WTC11 (cell line): ENCODE results near the gene TSPAN7. TPM values are rescaled to one million over a fixed set of nuclear protein-coding genes. Genes with fewer than 3 reads are reported as not detected.

Experiments used
- ATAC-seq: fragments of 200-7000 bp; cut with Tn5 transposase; 2 replicates; pipeline ENCODE4 v1.10.0; 2021; ENCODE audit warnings: mild to moderate bottlenecking, moderate library complexity
- CTCF ChIA-PET: fragments of 300-600 bp; sonication (Branson Sonifier 250); formaldehyde crosslinking; loops from one replicate; lab custom pipeline; 2021; ENCODE audit warnings: antibody characterized with exemption; lab: Charles Lee
- POLR2A ChIA-PET: fragments of 350-600 bp; sonication (Branson Sonifier 250); formaldehyde crosslinking; loops from one replicate; lab custom pipeline; 2021; ENCODE audit warnings: antibody characterized with exemption; lab: Charles Lee
- DNase-seq: peaks from one replicate; pipeline ENCODE4 v3.0.0; 2021; ENCODE audit warnings: low spot score
- H3K27ac Mint-ChIP-seq: 2 replicates; pipeline ENCODE4 v1.8.0; 2021; ENCODE audit warnings: mixed read lengths
- H3K27me3 Mint-ChIP-seq: 2 replicates; pipeline ENCODE4 v1.8.0; 2021; ENCODE audit warnings: low read depth, mild to moderate bottlenecking, moderate library complexity, mixed read lengths
- H3K36me3 Mint-ChIP-seq: 2 replicates; pipeline ENCODE4 v1.8.0; 2021; ENCODE audit warnings: mixed read lengths
- H3K4me1 Mint-ChIP-seq: 2 replicates; pipeline ENCODE4 v1.8.0; 2022; ENCODE audit warnings: mixed read lengths
- H3K4me3 Mint-ChIP-seq: 2 replicates; pipeline ENCODE4 v1.8.0; 2021; ENCODE audit warnings: mild to moderate bottlenecking, moderate library complexity, mixed read lengths
- H3K9me3 Mint-ChIP-seq: 2 replicates; pipeline ENCODE4 v1.8.0; 2021; ENCODE audit warnings: mixed read lengths
- ATF1 ChIP-seq: sonication (generic); formaldehyde crosslinking; IDR thresholded peaks from 2 replicates; pipeline ENCODE4 v1.8.1; 2023; ENCODE audit warnings: mild to moderate bottlenecking, moderate library complexity, missing genetic modification reagents
- CBFB ChIP-seq: sonication (generic); formaldehyde crosslinking; IDR thresholded peaks from 2 replicates; pipeline ENCODE4 v1.8.1; 2022; ENCODE audit warnings: mild to moderate bottlenecking, low read depth, missing genetic modification reagents
- ELF4 ChIP-seq: sonication (generic); formaldehyde crosslinking; IDR thresholded peaks from 2 replicates; pipeline ENCODE4 v1.8.1; 2022; ENCODE audit warnings: low read depth, mild to moderate bottlenecking, moderate library complexity, missing genetic modification reagents
- ETV6 ChIP-seq: sonication (generic); formaldehyde crosslinking; IDR thresholded peaks from 2 replicates; pipeline ENCODE4 v1.8.1; 2022; ENCODE audit warnings: mild to moderate bottlenecking, missing genetic modification reagents
- FOXK1 ChIP-seq: sonication (generic); formaldehyde crosslinking; IDR thresholded peaks from 2 replicates; pipeline ENCODE4 v1.8.0; 2022; ENCODE audit warnings: mild to moderate bottlenecking, moderate library complexity, missing genetic modification reagents
- FOXP1 ChIP-seq: sonication (generic); formaldehyde crosslinking; IDR thresholded peaks from 2 replicates; pipeline ENCODE4 v1.8.0; 2022; ENCODE audit warnings: missing genetic modification reagents, mild to moderate bottlenecking, moderate library complexity, borderline replicate concordance
- KAT7 ChIP-seq: sonication (generic); formaldehyde crosslinking; IDR thresholded peaks from 2 replicates; pipeline ENCODE4 v1.8.1; 2023; ENCODE audit warnings: missing genetic modification reagents, mild to moderate bottlenecking, borderline replicate concordance
- NFATC4 ChIP-seq: fragments of 250-450 bp; sonication (Bioruptor Pico); IDR thresholded peaks from 2 replicates; pipeline ENCODE4 v1.9.0; 2021; ENCODE audit warnings: mild to moderate bottlenecking
- RORB ChIP-seq: fragments of 250-450 bp; sonication (Bioruptor Pico); IDR thresholded peaks from 2 replicates; pipeline ENCODE4 v1.9.0; 2021; ENCODE audit warnings: mild to moderate bottlenecking
- SP1 ChIP-seq: sonication (generic); formaldehyde crosslinking; conservative IDR thresholded peaks from 2 replicates; pipeline ENCODE4 v1.8.1; 2022; ENCODE audit warnings: missing genetic modification reagents
- TEAD4 ChIP-seq: sonication (generic); formaldehyde crosslinking; IDR thresholded peaks from 2 replicates; pipeline ENCODE4 v1.8.0; 2022; ENCODE audit warnings: mild to moderate bottlenecking, missing genetic modification reagents
- ZNF232 ChIP-seq: sonication (generic); formaldehyde crosslinking; IDR thresholded peaks from 2 replicates; pipeline ENCODE4 v1.8.0; 2022; ENCODE audit warnings: mild to moderate bottlenecking, missing genetic modification reagents
- ZNF396 ChIP-seq: fragments of 250-450 bp; sonication (Bioruptor Pico); IDR thresholded peaks from 2 replicates; pipeline ENCODE4 v1.8.0; 2021; ENCODE audit warnings: mild to moderate bottlenecking, moderate library complexity, borderline replicate concordance
- total RNA-seq: library from RNA; stranded (reverse); gene quantifications from 3 replicates; pipeline ENCODE4 v1.2.3, GENCODE V29; 2021
- TF ChIP-seq, protein P1 (sequence below): sonication (generic); formaldehyde crosslinking; IDR thresholded peaks from 2 replicates; pipeline ENCODE4 v1.8.1; 2022; ENCODE audit warnings: missing genetic modification reagents, borderline replicate concordance
- TF ChIP-seq, protein P2 (sequence below): sonication (generic); formaldehyde crosslinking; IDR thresholded peaks from 2 replicates; pipeline ENCODE4 v1.8.0; 2022; ENCODE audit warnings: mild to moderate bottlenecking, missing genetic modification reagents
- TF ChIP-seq, protein P3 (sequence below): sonication (generic); formaldehyde crosslinking; IDR thresholded peaks from 2 replicates; pipeline ENCODE4 v1.8.1; 2023; ENCODE audit warnings: mild to moderate bottlenecking, missing genetic modification reagents
- TF ChIP-seq, protein P4 (sequence below): fragments of 250-450 bp; sonication (Bioruptor Pico); conservative IDR thresholded peaks from 2 replicates; pipeline ENCODE4 v1.9.0; 2021; ENCODE audit warnings: mild to moderate bottlenecking
- TF ChIP-seq, protein P5 (sequence below): sonication (generic); formaldehyde crosslinking; IDR thresholded peaks from 2 replicates; pipeline ENCODE4 v1.8.1; 2022; ENCODE audit warnings: mild to moderate bottlenecking, moderate library complexity, missing genetic modification reagents
- TF ChIP-seq, protein P6 (sequence below): sonication (generic); formaldehyde crosslinking; IDR thresholded peaks from 2 replicates; pipeline ENCODE4 v1.8.0; 2023; ENCODE audit warnings: missing genetic modification reagents
- TF ChIP-seq, protein P7 (sequence below): sonication (generic); formaldehyde crosslinking; IDR thresholded peaks from 2 replicates; pipeline ENCODE4 v1.8.1; 2022; ENCODE audit warnings: mild to moderate bottlenecking, missing genetic modification reagents, moderate library complexity, borderline replicate concordance

Gene TSPAN7
- total RNA-seq, 1 experiment from 2014 or later: 10.8 TPM

DNA sequence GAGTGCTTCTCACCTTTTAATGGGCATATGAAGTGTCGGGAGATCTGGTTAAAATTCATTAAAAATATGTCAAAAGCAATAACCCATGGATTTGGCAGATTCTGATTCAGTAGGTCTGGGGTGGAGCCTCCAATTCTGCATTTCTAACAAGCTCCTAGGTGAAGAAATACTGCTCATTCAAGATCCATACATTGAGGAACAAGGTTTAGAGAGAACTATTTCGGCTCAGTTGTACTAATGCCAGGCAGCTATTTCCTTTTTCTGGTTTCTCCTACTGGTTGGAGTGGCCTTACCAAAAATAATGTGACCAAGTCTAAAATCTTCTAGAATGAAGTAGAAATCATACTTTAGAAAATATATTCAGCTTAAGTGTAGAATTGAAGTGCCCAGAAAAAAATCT is 117.5 kb downstream of the TSPAN7 start:
- Mint-ChIP-seq H3K4me1 (no peaks in the 10 kb centered on the region), H3K36me3 (no peaks in the 10 kb centered on the region), H3K4me3 (no peak overlapping the region), H3K27me3 (no peaks in the 10 kb centered on the region), H3K27ac (no peak overlapping the region), H3K9me3 (no peaks in the 10 kb centered on the region)
- ATAC-seq (no peak), DNase-seq (no peak)
- TF ChIP-seq RORB (CRISPR knock-in tag): no peak
- no peak for TF ChIP-seq ETV6
- TF ChIP-seq ZNF396 (CRISPR knock-in tag): no peak
- no peak for TF ChIP-seq ELF4 (CRISPR knock-in tag)
- TF ChIP-seq KAT7 (CRISPR knock-in tag): no peak
- TF ChIP-seq, protein P1, sequence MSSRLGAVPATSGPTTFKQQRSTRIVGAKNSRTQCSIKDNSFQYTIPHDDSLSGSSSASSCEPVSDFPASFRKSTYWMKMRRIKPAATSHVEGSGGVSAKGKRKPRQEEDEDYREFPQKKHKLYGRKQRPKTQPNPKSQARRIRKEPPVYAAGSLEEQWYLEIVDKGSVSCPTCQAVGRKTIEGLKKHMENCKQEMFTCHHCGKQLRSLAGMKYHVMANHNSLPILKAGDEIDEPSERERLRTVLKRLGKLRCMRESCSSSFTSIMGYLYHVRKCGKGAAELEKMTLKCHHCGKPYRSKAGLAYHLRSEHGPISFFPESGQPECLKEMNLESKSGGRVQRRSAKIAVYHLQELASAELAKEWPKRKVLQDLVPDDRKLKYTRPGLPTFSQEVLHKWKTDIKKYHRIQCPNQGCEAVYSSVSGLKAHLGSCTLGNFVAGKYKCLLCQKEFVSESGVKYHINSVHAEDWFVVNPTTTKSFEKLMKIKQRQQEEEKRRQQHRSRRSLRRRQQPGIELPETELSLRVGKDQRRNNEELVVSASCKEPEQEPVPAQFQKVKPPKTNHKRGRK: no peak
- TF ChIP-seq, protein P2, sequence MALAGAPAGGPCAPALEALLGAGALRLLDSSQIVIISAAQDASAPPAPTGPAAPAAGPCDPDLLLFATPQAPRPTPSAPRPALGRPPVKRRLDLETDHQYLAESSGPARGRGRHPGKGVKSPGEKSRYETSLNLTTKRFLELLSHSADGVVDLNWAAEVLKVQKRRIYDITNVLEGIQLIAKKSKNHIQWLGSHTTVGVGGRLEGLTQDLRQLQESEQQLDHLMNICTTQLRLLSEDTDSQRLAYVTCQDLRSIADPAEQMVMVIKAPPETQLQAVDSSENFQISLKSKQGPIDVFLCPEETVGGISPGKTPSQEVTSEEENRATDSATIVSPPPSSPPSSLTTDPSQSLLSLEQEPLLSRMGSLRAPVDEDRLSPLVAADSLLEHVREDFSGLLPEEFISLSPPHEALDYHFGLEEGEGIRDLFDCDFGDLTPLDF: no peak
- TF ChIP-seq FOXP1 (CRISPR knock-in tag): no peak
- TF ChIP-seq NFATC4: no peak
- TF ChIP-seq TEAD4 (CRISPR knock-in tag): no peak
- TF ChIP-seq, protein P3, sequence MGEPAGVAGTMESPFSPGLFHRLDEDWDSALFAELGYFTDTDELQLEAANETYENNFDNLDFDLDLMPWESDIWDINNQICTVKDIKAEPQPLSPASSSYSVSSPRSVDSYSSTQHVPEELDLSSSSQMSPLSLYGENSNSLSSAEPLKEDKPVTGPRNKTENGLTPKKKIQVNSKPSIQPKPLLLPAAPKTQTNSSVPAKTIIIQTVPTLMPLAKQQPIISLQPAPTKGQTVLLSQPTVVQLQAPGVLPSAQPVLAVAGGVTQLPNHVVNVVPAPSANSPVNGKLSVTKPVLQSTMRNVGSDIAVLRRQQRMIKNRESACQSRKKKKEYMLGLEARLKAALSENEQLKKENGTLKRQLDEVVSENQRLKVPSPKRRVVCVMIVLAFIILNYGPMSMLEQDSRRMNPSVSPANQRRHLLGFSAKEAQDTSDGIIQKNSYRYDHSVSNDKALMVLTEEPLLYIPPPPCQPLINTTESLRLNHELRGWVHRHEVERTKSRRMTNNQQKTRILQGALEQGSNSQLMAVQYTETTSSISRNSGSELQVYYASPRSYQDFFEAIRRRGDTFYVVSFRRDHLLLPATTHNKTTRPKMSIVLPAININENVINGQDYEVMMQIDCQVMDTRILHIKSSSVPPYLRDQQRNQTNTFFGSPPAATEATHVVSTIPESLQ (CRISPR knock-in tag): no peak
- TF ChIP-seq CBFB: no peak
- no peak for TF ChIP-seq ATF1
- TF ChIP-seq, protein P4, sequence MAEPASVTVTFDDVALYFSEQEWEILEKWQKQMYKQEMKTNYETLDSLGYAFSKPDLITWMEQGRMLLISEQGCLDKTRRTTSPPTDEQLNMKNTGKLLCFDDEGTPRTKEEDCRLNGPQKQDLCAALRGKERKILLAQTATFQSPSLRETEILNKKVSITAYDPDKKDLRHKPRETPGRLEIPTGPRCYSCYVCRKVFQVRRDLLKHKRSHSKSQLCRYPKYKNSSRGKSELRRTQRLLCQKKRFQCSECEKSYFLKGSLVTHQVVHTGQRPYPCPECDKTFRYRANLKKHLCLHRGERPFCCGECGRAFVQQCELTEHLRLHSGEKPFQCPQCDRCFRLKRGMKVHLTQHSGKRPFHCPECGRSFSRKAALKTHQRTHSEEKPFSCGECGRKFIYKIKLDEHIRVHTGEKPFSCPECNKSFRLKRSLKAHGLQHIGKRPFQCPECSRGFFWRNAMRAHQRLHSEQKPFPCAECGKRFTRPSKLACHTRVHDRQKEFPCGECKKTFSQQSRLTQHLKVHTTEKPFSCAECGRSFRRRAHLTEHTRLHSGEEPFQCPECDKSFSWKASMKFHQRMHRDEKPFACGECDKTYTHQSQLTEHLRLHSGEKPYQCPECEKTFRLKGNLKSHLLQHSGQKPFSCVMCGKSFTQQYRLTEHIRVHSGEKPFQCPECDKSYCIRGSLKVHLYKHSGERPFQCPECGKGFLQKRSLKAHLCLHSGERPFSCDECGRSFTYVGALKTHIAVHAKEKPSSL (CRISPR knock-in tag): no peak
- TF ChIP-seq, protein P5, sequence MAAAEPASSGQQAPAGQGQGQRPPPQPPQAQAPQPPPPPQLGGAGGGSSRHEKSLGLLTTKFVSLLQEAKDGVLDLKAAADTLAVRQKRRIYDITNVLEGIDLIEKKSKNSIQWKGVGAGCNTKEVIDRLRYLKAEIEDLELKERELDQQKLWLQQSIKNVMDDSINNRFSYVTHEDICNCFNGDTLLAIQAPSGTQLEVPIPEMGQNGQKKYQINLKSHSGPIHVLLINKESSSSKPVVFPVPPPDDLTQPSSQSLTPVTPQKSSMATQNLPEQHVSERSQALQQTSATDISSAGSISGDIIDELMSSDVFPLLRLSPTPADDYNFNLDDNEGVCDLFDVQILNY (CRISPR knock-in tag): no peak
- TF ChIP-seq SP1 (CRISPR knock-in tag): no peak
- TF ChIP-seq FOXK1 (CRISPR knock-in tag): no peak
- TF ChIP-seq, protein P6, sequence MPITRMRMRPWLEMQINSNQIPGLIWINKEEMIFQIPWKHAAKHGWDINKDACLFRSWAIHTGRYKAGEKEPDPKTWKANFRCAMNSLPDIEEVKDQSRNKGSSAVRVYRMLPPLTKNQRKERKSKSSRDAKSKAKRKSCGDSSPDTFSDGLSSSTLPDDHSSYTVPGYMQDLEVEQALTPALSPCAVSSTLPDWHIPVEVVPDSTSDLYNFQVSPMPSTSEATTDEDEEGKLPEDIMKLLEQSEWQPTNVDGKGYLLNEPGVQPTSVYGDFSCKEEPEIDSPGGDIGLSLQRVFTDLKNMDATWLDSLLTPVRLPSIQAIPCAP (CRISPR knock-in tag): no peak
- TF ChIP-seq, protein P7, sequence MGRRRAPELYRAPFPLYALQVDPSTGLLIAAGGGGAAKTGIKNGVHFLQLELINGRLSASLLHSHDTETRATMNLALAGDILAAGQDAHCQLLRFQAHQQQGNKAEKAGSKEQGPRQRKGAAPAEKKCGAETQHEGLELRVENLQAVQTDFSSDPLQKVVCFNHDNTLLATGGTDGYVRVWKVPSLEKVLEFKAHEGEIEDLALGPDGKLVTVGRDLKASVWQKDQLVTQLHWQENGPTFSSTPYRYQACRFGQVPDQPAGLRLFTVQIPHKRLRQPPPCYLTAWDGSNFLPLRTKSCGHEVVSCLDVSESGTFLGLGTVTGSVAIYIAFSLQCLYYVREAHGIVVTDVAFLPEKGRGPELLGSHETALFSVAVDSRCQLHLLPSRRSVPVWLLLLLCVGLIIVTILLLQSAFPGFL (CRISPR knock-in tag): no peak
- no peak for TF ChIP-seq ZNF232 (CRISPR knock-in tag)
- ChIA-PET POLR2A (no interaction called here), CTCF (no interaction called here)
